Measurements from ENCODE around the gene LRRTM1.
A peak's percentile ranks its signal among the peaks of the same experiment; 100 is the strongest.

The LRRTM1 gene

GRCh38 chr2:80302314-80303005 is 2.1 kb downstream of the LRRTM1 start:
- peak; percentile 24 for DNase-seq

DNA sequence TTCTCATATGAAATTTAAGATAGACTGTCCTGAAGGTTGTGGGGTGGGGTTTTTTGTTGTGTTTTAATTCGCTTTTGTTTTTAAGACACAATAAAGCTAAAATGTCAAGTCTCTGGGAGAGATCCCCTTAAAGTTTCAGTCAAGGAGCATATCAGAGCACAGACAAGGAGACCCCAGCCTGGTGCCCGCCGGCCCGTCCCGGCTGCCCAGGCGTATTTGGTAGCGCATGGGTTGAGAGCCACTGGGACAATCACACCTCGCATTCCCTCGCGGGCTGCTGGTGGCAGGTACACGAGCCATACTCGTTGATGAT is 2.6 kb downstream of the LRRTM1 start:
- DNase-seq: no peak

GRCh38 chr2:80300954-80301353 is 3.6 kb downstream of the LRRTM1 start:
- DNase-seq: no peak

DNA sequence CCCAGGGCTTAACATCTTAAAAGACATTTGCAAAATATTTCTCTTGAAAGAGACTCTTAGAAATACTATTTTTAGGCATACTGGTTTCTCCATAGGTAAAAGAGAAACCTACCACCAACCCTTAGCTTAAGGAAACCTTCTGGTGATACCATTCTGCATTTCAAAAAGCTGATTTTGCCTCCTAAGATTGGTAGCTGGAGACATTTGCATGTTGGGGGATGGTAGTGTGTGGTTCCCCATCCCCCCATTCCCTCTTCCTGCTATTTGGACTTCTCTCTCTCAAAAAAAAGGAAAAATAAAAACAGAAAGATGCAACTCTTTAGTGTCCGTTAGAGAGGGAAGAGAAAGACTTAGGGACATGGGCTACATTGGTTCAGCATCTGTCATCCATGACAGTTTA is 4.2 kb downstream of the LRRTM1 start:
- DNase-seq: no peak

- no peak for DNase-seq
Observed at GRCh38 chr2:80299661-80300060, 4.9 kb downstream of the LRRTM1 start.

- no peak for DNase-seq
Observed at GRCh38 chr2:80298954-80299353, 5.6 kb downstream of the LRRTM1 start.

DNA sequence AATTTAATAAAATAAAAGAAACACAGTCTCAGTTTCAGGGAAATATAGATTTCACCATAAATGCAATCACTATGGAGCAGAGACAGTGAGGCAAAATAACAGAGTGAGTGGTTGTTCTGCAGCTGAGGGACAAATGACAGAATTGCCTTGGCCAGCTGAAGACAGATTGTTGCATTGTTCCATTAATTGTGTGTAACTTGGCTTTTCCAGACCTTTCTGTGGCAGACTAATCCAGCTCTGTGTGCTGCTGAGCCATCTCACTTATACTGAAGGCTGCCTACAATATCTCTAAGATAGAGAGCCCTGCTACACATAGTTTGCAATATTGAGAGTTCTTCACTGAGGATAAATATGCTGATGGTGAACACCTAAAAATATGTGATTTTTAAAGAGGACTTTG is 11.5 kb downstream of the LRRTM1 start:
- DNase-seq: no peak

DNA sequence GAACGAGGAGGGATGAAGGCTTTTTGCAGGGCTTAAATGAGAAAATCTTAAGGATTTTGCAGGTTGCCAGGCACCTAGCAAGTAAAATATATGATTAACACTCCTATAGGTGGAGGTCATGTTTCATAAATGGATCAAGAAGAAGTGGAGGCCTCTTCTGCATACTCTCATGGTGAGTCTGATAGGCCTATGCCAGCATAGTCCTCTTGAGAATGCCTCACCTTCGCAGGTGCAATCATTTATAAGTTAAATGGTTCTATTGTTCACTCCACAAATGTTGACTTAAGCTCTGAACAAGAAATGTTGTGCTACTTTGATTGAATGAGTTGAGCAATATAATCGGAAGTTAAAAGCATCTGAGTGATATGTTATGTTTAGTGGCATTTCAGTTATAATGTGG is 12.1 kb downstream of the LRRTM1 start:
- DNase-seq: no peak

DNA sequence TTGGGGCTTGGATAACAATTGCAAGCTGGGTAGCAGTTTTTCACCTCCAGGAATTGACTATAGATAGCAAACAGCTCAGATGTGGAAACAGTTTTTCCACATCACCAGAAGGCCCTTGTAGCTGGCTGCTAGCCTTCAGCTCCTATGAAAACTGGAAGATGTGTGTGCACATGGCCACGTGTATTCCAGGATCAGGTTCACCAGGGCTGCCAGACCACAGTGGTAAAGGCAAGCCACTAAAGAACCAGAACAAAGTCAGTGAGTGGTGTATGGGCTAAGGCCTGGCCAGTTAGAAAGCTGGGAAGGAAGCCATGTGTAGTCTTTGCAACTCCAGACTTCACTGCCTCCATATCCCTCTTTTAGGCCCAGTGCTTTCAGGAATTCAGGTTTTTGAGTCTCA is 12.9 kb downstream of the LRRTM1 start:
- peak; percentile 62 for DNase-seq

DNA sequence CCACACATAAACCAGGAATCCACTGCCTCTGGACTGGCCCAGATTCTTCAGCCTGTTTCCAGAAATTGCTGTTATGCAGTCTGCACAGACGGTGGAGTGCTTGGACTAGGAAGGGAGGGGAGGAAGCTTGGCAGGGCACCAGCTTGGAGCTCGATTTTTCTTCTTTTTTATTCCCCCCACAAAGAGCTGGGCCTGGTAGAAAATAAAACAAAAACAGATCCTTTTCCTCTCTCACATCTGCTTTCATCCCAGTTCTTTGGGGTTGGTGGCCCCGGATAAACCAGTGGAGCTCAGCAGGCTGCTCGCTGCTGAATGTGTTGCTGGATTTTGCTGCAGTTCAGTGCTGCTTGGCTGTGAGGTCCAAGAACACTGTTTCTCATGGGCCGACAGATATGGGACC is 16.0 kb downstream of the LRRTM1 start:
- peak; percentile 68 for DNase-seq

GRCh38 chr2:80281049-80281448 is 23.5 kb downstream of the LRRTM1 start:
- no peak for DNase-seq

DNA sequence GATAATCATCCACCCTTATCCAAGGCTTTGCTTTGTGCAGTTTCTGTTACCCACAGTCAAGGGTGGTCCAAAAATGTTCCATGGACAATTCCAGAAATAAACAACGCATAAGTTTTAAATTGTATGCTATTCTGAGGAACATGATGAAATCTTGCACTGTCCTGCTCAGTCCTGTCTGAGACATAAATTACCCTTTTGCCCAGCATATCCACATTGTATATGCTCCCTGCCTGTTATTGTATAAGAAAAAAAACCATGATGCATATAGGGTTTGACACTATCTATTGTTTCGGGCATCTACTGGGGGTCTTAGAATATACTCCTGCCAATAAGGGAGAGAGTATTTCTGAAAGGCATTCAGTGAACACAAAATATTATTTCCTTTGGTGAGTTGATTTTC is 24.0 kb downstream of the LRRTM1 start:
- no peak for DNase-seq

DNA sequence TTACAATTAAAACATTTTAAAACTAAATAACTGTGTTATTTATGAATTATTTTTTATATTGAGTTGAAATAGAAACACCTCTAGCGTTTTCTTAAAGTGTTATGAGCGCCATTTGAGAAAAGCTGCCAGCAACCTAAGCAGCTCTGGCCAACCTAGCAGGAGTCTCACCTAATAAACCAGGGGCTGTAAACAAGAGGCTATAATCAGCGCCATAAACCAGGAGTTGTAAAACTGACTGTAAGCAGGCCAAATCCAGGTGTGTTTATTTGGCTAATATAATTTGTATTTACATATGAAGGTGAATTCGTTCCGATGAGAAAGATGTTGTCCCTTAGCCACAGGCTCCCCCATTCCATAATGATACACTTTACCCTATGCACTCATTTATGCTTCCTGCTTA is 34.7 kb downstream of the LRRTM1 start:
- no peak for DNase-seq

- DNase-seq: no peak
Observed at GRCh38 chr2:80266231-80266630, 38.3 kb downstream of the LRRTM1 start.

GRCh38 chr2:80259292-80259691 is 45.3 kb downstream of the LRRTM1 start:
- DNase-seq: no peak

- DNase-seq: no peak
Observed at GRCh38 chr2:80258793-80259192, 45.8 kb downstream of the LRRTM1 start.

DNA sequence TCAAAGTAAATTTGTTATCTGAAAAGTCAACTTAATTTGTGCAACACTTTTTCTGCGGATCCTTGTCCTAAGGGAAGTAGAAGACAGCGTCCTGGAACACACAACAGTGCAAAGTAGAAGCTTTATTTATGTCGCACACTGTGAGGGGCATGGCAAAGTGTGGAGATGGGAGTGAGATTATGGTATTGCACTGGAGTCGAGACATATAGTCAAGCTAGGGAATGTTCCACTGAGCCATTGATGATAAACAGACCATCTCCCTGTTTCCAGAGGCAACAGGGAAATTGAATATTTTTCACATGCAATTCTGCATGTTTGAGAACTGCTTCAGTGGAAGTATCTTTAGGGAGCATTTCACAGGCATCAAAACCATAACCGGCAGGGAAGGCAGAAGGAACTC is 46.2 kb downstream of the LRRTM1 start:
- DNase-seq: no peak

- no peak for DNase-seq
Observed at GRCh38 chr2:80257450-80257849, 47.1 kb downstream of the LRRTM1 start.

DNA sequence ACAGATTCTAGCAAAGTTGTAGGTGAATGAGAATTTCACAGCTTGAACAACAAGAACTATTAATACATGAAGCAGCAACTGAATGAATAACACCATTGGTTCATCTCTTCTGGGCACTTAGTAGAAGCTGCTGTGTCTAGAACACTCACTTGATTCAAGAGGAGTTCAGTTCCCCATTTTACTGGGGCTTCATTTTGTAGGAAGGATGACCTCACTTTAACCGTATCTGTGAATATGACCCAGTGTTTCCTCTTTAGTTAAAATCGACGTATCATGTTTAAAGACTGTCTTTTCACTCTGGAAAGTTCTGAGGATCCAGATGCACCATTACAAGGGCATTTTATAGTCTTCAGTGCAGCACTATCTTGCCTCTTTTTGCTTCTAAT is 47.8 kb downstream of the LRRTM1 start:
- DNase-seq: no peak

DNA sequence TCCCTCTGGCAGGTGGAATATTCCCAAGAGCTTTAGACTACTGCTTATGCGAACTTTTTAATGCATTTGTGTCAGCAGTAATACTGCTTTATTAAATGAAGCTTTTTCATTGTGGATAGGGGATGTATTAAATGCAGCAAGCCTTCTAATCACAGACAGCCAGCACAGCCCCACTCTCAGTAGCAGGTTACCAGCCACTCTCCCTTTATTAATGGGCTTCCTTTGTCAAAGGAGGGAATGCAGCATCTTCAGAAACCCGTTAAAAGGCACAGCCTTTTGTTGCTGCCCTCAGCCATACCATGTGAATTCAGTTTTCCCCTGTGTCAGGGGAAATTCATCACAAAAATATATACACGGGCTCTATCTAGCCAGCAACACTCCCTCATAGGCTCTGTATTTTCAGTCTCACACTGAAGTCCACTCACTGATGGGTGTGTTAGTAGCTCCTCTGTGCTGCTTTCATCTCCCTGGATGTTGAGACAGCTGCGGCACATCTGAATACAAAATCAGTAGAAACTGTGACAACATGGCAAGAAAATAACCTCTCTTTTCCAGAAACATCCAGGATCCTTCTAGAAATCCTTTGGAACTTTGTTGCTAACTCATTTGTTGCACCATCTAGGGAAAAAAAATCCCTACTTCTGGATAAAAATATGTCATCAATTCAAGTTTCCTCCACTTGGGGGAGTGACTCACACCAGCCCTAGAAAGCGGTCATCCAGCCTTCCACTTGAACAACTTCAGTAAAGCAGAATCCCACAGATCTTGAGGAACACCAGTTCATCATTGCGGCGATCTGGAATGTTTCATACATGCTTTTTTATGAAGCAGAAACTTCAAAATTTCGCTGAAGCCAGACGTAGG is 48.4 kb downstream of the LRRTM1 start:
- DNase-seq: no peak

GRCh38 chr2:80252294-80252986 is 52.1 kb downstream of the LRRTM1 start:
- DNase-seq: no peak
